Activated CD4-positive, CD25-positive, alpha-beta regulatory T cell treated with anti-CD3 and anti-CD28 coated beads, Interleukin-2, amount 50 U/mL, for 24 hours (primary cell): ENCODE data around the gene ARHGAP4.

ENCODE experiments used
- ATAC-seq, 2 donors: fragments of 150-1000 bp; cut with Tn5 transposase; one replicate each; pipeline ENCODE4 v1.10.0; 2021; ENCODE audit warnings: mild to moderate bottlenecking in 1 of 2, moderate library complexity in 1 of 2

Gene ARHGAP4

DNA sequence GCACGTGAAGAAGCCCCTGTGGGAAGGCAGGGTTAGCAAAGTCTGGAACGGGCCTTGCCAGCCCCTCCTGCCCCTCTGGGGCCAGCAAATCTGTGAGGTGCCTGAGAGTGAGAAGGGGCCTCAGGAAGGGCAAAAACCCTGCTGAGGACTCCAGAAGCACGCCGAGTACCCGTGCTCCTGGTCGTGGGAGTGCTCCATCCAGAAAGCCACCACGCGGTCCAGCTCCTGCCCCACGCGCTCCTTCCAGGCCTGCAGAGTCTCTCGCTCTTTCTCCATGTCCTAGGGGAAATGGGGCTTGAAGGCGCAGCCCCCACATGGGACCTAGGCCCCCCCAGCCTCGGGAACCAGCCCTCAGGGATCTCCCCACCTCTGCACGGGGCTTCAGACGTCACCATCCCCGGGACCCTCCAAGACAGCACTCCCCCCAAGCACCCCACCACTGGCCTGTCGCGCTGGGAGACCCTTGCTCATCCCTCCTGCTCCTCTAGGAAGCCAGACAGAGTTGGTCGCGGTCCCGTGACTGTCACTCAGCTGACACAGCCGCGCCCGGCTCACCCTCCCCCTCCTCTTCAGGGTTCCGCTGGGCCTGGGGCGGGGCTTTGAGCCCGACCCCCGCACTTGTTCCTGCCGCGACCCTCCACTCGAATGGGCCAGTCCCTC, 18.2 kb upstream of the ARHGAP4 start, which contains the start of gene RENBP:
Gene RENBP, minus strand, starts transcription at position 504 of the 660 bp plus-strand sequence. Its CDS starts 33 bp downstream, at position 471.
- ATAC-seq = peak; percentile 36 to 51

DNA sequence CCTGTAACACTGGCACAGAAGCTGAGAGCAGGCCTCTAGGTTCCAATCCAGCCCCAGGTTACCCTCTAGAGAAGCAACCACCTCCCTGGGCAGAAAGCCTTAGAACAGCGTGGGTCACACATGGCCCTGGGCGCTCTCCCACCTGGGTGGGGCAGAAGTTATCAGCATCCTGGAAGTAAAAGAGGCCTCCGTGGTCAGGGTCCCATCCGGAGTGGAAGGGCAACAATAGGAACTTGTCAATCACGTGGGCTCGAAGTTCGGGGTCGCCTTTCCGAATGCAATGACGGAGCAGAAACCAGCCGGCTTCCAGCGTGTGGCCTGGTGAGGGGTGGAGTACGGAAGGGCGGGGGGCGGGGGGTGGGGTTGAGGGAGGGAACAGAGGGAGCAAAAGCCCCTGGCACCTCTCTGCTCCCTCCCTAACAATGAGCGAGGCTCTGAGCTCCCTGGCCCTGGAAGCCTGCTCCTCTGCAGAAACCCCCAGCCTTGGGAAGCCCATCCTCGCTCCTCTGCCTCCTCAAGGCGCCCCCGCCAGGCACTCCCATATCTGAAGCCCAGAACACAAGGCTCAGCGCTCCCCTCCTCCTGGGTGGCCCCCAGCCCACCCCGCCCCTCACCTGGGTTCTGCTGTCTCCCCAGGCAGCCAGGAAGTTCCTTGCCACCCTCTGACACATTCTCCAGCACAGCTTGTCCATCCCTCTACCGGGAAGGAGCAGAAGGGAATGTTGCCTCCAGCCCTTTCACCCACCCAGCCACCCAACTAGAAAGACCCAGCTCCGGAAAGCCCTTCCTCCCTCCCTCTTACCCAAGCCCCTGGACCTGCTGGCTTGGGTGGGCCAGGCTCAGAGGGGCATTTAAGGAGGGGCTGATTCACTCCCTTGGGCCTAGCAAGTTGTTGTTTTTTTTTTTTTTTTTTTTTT, 15.5 kb upstream of the ARHGAP4 start:
- ATAC-seq = no peak

DNA sequence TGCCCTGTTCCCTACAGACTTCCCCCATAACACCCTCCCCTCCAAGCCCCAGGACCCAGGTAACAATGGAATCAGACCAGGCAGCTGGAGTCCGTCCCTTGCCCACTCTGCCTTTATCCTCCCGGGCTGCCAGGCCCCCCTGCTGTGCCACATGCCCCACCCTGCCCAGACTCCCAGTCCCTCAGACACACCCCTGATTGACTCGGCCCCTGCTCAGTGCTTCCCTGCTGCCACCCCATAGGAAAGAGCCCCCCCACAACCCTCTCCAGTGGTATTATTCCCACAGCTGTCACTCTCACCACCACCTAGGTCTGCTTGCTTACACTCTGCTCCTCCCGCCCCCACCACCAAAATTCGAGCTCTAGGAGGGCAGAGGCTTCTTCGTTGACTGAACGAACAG, 13.5 kb upstream of the ARHGAP4 start:
- ATAC-seq = no peak

DNA sequence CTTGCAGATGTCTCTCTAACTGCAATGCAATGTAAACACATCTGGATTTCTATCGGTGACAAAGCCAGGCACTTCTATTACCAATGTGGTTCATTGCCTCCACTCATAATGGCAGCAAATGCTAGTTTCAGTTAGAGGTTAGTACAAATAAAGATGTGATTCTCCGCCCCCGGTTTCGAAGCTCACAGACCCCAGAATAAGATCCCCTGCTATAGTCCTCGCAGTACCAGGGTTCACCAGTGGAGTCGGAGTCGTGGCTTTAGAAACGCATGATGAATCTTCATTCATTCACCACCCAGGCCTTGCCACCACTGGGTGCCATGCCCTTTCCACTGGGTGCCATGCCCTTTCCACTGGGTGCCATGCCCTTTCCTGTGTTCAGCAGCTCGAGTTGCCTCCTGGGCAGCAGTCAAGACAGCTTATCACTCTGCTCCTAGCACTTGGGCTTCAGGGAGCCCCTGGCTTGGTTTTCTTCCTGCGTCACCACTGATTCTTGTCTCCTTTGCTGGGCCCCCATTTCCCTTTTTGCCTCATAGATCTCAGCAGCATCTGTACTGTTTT, 12.2 kb upstream of the ARHGAP4 start:
- no peak for ATAC-seq

DNA sequence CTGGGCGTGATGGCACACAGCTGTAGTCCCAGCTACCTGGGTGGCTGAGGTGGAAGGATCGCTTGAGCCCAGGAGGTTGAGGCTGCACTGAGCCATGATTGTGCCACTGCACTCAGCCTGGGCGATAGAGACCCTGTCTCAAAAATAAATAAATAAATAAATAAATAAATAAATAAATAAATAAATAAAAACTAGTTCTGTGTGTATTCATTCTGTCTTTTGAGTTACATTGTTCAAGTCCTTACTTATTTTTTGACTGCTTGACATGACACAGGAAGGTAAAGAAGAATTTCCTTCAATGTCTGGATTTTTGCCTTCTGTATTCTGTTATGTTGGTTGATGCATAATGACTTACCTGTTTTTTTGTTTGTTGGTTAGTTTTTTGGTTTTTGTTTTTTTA, 11.0 kb upstream of the ARHGAP4 start:
- ATAC-seq = no peak

DNA sequence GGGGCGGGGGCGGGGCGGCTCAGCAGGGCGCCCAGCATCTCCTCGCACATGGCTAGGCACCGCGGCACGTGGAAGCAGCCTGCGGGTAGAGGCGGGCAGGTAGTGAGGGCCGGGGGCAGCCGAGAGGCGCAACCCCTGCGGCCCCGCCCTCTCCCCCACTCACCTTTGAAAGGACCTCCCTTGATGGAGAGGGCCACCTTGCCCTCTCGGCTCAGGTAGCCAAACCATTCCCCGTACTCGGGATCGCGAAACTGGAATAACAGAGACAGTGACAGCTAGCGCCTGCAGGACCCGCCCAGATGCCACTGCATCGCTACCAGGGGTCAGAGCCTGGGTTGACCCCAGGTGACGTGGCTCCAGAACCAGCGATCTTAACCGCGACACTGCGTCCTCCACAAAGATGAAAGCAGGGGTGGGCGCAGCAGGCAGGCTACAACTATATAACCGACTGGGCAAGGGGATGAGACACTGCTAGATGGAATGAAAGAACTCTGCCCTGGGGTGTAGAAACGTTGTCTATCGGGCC, 9.3 kb upstream of the ARHGAP4 start:
- peak in 1 of 2 donors; percentile 1 for ATAC-seq

DNA sequence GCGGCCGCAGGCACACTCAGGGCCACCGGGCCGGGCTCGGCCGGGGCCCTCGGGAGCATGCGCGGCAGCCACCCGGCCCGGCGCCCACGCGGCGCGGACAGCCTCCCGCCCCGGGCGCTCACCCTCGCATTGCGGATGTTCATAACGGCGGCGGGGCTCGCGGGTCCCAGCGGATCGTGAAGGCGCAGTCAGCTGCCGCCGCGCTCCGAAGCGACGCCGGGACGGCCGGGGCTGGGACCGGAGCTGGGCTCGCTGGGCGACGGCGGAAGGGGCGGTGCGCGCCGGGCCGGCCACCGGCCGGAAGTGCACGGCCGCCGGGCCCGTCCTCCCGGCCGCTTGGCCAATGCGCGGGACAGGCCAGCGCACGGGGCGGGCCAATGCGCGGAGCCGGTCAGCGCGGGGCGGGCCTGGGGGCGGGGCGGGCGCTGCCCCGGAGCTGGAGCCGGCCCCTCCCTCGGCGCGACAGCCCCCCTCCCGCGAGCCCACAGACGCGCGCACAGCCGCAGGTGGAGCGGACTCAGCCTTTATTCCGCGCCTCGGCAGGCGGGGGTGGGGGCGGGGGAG, 8.8 kb upstream of the ARHGAP4 start, which contains the start of gene NAA10:
Gene NAA10, minus strand, starts transcription at position 276 of the 564 bp plus-strand sequence. Its CDS starts 133 bp downstream, at position 143.
- peak; percentile 91 to 93 for ATAC-seq

DNA sequence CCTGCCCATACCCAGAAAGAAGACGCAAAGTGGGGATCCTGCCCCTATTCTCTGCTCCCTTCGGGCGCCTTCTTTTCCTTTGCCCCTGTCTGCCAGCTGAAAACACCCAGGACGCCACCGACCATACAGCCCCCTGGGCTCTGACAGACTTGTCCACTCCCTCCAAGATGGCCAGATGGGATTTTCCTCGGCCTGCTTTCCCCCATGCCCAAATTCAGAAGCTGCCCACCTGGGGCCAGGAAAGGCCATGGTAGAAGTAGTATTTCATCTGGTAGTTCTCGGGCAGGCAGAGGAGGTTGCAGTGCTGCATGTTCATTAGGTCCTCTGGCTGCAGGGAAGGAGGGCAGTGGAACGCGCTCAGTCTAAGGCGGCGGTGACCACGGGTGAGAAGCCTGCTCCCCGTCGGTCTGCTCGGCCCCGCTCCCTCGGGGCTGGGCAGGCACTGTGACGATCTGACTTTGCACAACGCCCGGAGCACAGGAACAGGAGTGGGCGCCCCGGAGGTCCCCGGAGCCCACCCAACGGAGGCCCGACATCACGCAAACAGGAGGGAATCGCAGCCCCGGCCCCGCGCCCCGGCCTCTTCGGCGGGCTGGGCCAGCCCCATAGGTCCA, 8.2 kb upstream of the ARHGAP4 start:
- peak; percentile 5 to 8 for ATAC-seq

DNA sequence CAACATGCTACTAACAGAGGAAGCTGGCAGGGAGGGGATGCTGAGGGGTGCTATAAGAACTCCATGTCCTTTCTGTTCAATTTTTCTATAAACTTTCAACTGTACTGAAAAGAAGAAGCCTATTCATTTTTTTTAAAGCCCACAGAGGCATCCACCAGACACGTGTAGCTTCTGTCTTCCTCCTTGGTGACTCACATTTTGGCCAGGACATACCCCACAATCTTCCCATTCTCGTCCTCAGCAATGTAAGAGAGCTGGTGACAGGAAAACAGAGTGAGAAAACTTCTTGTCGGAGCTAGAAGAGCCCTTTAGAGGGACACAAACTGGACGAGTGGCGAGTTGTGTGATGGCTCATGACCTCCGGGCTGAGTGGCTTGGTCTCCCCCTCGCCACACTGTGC, 7.7 kb upstream of the ARHGAP4 start:
- no peak for ATAC-seq

DNA sequence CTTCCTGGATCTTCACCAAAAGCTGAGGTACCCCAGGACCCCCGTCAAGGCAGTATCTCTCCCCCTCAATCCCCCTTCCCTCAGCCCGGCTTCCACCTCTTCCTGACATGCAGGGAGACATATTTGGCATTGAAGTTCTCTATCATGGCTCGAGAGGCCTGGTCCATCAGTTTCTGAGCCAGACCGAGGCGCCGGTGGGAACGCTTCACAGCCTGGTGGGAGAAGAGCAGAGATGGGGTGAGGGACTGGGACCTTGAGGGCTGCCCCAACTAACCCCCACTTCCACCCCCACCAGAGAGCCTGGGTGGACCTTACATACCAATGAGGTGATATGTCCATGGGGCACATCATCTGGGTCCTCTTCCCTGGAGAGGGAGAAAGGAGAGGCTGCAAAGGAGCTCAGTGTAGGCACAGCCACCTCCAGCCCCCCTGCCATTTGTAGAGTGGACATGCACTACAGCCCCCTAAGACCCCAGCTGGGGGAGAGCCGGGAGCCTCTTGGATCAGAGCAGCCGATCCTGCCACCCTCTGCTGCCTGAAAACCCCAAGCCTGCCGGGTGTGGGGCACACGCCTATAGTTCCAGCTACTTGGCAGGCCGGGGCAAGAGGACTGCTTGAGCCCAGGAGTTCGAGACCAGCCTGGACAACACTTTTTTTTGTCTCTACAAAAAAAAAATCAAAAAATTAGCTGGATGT, 6.3 kb upstream of the ARHGAP4 start:
- no peak for ATAC-seq

DNA sequence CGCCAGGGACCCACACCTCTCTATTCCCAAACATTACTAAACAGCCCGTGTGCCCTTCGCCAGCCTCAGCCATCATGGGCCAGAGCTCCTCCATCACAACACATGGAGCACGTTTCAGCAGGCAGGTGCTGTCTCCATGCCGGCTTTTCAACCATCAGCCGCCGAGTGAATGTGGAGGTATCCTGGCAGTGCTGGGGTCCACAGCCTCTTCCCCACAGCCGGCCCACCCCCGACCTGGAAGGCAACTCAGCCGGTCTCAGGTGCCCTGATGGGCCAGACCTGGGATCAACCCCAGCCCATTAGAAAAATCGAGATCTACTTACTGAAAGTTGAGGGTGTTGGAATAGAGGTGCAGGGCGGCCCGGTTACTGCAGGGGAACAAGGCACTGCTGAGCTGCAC, 5.7 kb upstream of the ARHGAP4 start:
- no peak for ATAC-seq

DNA sequence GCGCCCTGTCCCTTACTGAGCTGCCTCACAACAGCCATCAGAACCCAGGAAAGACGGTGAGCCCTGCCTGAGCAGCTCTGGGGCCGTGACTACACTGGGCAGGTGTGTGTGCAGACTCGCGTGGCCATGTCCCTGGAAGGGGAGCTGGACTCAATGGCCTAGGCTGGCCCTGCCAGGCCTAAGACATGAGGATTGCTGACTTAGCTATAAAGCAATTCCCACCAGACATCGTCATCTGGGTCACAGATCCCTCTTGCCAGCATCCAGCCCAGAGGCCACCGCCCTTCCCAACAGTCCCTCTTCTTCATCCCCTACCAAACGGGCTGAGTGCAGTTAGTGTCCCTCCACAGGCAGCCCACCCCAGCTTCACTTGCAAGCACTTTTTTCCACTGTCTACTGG, 5.1 kb upstream of the ARHGAP4 start:
- ATAC-seq = no peak

DNA sequence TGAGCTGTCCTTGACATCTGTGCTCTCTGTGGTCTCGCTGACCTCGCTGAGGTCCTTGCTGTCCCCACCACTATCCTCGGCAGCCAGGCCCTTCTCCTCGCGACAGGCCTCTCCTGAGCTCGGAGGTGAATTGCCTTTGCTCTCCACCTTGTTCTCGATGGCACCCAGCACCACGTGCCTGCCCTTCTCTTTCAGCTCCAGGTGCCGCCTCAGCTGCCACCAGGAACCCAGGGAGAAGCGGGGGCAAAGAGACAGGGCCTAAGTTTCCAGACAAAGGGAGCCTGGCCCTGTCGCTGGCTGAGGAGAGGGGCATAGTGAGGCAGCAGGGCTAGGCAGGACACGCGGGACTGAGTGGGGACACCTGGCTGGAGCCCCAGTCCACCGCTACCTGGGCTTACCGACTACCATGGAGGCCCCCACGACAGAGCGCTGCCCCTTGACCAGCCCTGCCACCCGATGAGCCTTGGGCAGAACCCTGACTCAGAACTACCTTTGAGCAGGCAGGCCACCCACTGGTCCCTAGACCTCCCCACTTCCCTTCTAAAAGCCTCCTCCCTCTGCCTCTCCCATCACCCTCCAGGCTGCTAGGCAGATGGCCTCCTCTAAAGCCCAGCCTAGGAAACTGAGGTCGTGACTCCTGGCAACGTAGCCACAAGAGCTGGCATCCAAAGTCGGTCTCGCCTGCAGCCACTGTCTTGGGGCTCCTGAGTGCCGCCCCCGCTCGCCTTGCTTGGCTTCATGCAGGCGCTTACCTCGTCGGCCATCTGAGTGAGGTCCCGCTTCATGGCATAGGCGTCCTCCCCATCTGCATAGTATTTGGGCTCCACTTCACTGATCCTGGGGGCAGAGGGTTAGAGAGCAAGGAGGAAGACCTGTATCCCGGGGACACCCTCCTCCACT, 4.2 kb upstream of the ARHGAP4 start:
- ATAC-seq = no peak

DNA sequence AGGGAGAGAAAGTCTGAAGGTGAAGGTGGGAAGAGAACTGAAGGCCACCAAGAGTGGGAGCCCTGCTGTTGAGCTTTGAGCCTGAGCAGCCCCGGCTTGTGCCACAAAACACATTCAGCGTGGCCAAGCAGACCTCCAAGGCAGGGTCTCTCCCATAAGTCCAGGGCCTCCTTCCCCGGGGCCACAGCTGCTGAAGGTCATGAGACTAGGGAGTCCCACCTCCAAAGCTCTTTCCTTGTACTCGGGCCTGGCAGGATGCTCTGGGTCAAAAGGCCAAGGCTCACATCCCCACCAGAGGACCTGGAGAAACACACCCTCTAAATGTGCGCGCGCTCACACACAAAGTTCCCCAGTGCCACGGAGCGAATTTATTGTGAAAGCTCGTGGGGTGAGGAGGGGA, 3.5 kb upstream of the ARHGAP4 start:
- ATAC-seq = no peak

DNA sequence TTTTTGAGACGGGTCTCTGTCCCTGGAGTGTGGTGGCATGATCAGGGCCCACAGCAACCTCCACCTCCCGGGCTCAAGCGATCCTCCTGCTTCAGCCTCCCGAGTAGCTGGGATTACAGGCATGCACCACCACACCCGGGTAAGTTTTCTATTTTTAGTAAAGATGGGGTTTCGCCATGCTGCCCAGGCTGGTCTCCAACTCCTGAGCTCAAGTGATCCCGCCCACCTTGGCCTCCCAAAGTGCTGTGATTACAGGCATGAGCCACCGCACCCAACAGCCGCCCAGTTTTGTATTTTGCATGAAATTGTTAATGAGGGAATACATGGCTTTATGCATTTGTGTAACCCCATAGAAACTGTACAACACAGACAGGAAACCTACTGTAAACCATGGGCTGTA, 2.8 kb upstream of the ARHGAP4 start:
- ATAC-seq = no peak

DNA sequence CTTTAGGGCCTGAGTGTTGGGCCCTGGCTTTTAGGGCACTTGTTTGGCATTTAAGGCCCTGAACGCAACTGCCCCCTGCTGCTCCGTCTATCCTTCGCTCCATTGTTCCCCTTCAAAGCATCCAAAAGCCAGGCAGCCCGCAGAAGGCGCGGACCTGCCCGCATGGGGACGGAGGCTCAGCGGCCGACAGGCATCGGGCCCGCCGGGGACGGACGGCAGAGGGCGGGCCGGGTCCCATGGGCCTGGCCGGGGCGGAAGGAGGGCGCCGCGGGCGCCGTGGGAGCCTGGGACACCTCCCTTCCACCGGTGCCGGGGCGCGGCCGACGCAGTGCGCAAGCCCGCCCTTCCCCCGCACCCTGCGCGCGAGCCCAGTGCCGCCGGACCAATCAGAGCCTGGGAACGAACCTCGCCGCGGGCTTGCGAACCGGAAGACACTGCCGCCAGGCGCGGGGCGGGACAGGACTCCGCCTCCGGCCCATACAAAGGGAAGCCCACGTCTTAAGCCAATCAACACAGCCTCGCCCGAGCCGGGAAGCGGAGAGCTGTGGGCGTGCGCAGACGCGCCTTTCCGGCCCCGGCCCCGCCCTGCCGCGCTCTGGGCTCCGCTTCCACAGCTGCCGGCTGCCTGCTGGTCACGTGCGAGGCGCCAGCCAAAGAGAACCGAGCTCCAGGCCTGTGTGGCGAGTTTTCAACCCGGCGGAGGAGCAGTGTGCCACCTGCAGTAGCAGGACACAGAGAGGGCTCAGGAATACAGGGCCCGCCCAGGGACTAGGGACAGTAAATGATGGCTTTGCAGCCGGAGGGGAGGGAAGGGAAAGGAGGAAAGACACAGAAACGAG, 2.1 kb upstream of the ARHGAP4 start:
- ATAC-seq = peak; percentile 84

DNA sequence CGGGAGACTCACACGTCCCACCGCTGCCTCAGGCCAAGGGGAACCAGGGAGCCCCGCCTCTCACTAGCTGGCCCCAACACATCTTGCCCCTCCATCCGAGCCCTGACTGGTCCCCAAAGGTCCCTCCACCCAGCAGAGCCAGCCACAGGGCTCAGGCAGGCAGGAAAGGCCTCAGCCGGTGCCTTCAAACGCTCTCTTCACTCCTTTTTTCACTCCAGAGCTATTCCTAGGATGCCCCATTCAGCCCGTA, 1.5 kb upstream of the ARHGAP4 start:
- no peak for ATAC-seq

DNA sequence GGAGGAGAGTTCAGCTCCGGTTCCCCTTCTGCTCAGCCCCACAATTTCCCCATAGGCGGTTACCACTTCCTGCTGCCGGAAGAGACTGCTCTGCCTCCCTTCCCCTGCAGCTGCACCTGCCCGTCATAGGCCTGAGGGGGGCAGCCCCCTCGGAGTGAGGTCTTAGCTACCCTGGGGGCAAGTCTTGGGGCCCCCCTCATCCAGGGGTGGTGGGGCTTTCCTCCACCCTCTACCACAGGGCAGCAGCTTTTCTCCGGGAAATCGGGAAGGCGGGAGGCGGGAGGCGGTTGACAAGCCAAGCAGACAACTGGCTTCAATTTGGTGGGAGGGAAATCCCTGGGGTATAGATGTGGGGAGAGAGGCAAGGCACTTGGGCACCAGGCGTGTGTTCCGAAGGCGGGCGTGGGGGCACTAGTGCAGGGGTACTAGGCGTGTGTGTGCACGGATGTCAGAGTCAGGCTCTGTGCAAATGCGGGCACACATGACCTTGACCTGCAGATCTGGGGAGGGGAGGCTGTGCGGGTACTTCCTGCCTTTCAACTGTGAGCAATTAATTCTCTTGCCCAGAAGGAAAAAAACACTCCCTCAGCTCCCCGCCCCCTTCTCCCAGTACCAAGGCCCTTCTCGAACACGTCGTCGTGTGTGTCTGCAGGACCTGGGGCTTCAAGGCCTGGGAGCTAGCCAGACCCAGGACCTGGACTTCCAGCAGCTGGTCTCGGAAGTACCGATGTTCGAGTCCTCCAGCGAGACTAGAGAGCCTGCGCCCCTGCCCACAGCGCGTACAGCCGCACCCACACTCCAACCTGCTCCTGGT, 1.0 kb upstream of the ARHGAP4 start:
- peak; percentile 40 to 44 for ATAC-seq

DNA sequence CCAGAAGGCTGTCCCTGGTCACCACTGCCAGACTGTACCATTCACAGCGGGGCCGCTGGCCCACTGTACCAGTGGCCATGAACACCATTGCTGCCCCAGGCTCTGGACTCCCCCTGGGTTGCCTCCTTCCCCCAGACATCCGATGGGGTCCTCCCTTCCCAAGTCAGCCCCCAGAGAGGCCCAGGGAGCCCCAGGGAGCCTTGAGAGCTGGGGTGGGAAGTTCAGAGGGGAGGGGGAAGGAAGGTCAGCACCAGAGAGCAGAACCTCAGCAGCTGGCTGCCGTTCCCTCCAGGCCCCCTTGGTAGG, 441 bp upstream of the ARHGAP4 start:
- ATAC-seq = no peak

DNA sequence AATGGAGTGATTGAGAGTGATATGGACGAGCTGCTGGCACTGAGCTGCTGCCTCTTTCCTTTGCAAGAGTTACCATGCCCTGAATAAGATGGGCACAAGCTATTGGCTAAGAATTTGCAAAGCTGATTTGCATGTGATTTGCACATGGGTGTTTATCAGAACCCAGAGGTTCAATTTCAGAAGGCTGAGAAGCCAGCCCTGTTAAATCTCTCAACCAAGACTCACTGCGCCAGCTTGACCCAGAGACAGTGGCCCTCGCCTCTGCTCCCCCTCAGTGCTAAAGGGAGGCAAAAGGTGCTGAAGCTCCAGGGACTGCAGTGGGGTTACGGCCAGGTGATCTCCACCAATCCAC, 701 bp downstream of the ARHGAP4 start:
- no peak for ATAC-seq
